Esophagus squamous epithelium (tissue), 5 donors: Measurements from ENCODE around the gene C2orf74. TPM values are rescaled to one million over a fixed set of nuclear protein-coding genes. Genes with fewer than 3 reads are reported as not detected.

Experiments used
- DNase-seq: peaks from one replicate; lab custom pipeline; 2025; lab: John Stamatoyannopoulos, UW
- H3K27ac ChIP-seq, 4 donors: fragments of 200-600 bp; sonication (generic); one replicate each; pipeline ENCODE4 v1.5.1; 2016 to 2019; ENCODE audit warnings: mild to moderate bottlenecking in 1 of 4
- H3K27me3 ChIP-seq, 4 donors: fragments of 200-600 bp; sonication (generic); 1 replicate in 3 of 4; 2 replicates in 1 of 4; pipeline versions ENCODE4 v1.5.1 to v1.6.0; 2017 to 2021; ENCODE audit warnings: antibody characterized with exemption in 1 of 4
- H3K36me3 ChIP-seq, 3 donors: fragments of 200-600 bp; sonication (generic); one replicate each; pipeline ENCODE4 v1.5.1; 2016 to 2019
- H3K4me1 ChIP-seq, 3 donors: fragments of 200-600 bp; sonication (generic); one replicate each; pipeline ENCODE4 v1.5.1; 2017 to 2019
- H3K4me3 ChIP-seq, 4 donors: fragments of 200-600 bp; sonication (generic); 1 replicate in 3 of 4; 2 replicates in 1 of 4; pipeline ENCODE4 v1.5.1; 2016 to 2019; ENCODE audit warnings: mild to moderate bottlenecking in 2 of 4, moderate library complexity in 1 of 4
- H3K9me3 ChIP-seq, 3 donors: fragments of 200-600 bp; sonication (generic); one replicate each; pipeline ENCODE4 v1.5.1; 2016 to 2019
- POLR2A ChIP-seq, 4 donors: fragments of 450-650 bp; IDR thresholded peaks; one replicate each; pipeline ENCODE4 v1.6.1; 2017; ENCODE audit warnings: antibody characterized with exemption in 4 of 4, mild to moderate bottlenecking in 4 of 4, moderate library complexity in 3 of 4
- WGBS, 2 donors: methylation state at CpG; one replicate each; pipeline ENCODE4 v1.1.5; 2018; 5-methylcytosine and 5-hydroxymethylcytosine counted together
- intact Hi-C: fragments of 100-400 bp; cut with DNase I; formaldehyde crosslinking; loops from one replicate; pipeline ENCODE4 v1.15.0; 2022
- total RNA-seq, 4 donors: library from RNA; depleted of rRNA; stranded (reverse); fragments of >200 nt; gene quantifications; one replicate each; pipeline ENCODE4 v1.1.0, GENCODE V29; 2016
- TF ChIP-seq, protein P1 (sequence below), 6 experiments: fragments of 450-650 bp in 4 of 6; fragments of 200-600 bp in 2 of 6; sonication (generic) in 2 of 6; IDR thresholded peaks; one replicate each; pipeline ENCODE4 v1.5.1; 2016 to 2019; ENCODE audit warnings: antibody characterized with exemption in 6 of 6, mild to moderate bottlenecking in 4 of 6, moderate library complexity in 4 of 6
- donor health status: DM: yes; HTN: yes; CAD: no.

Gene C2orf74
- total RNA-seq, 4 donors from 2014 or later: 3.2 to 15.1 (median 8.7) TPM

GRCh38 chr2:61172671-61173070, 10.7 kb downstream of the C2orf74 start:
- H3K4me3 ChIP-seq: no peak overlapping the region
- TF ChIP-seq, protein P1, sequence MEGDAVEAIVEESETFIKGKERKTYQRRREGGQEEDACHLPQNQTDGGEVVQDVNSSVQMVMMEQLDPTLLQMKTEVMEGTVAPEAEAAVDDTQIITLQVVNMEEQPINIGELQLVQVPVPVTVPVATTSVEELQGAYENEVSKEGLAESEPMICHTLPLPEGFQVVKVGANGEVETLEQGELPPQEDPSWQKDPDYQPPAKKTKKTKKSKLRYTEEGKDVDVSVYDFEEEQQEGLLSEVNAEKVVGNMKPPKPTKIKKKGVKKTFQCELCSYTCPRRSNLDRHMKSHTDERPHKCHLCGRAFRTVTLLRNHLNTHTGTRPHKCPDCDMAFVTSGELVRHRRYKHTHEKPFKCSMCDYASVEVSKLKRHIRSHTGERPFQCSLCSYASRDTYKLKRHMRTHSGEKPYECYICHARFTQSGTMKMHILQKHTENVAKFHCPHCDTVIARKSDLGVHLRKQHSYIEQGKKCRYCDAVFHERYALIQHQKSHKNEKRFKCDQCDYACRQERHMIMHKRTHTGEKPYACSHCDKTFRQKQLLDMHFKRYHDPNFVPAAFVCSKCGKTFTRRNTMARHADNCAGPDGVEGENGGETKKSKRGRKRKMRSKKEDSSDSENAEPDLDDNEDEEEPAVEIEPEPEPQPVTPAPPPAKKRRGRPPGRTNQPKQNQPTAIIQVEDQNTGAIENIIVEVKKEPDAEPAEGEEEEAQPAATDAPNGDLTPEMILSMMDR (IDR thresholded peaks at IDR 0.05): no peak
- TF ChIP-seq POLR2A (IDR thresholded peaks at IDR 0.05): no peak
- H3K36me3 ChIP-seq: no peaks in the 10 kb centered on the region
- no peaks in the 10 kb centered on the region for H3K27me3 ChIP-seq
- intact Hi-C loops: no loop called here
- H3K4me1 ChIP-seq: peaks cover 6 to 21% (median 6%) of the 10 kb centered on the region in 3 donors
- H3K9me3 ChIP-seq: no peaks in the 10 kb centered on the region
- DNase-seq: no peak
- 64 to 78% methylated on average over 1 of the region's 1 CpG for WGBS, 2 donors
- H3K27ac ChIP-seq: no peak overlapping the region

DNA sequence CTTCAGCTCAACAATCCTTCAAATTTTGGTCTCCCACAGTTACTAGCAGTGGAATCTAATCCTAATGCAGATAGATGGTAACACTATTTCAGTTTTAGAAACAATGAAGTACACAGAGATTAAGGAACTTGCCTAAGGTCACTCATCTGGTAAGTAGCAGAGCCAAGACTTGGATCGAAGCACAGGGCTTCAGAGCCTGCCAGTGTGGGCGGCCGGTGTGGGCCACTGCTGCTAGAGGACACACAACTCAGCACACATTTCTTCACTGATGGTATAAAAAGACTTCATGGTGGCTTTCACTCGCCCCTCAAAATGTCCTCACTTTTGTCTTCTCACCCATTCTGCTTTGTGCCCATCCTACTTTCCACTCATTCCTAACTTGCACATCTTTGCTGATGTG, 11.1 kb downstream of the C2orf74 start:
- Histone ChIP-seq H3K27ac (no peak overlapping the region), H3K9me3 (no peaks in the 10 kb centered on the region), H3K27me3 (no peaks in the 10 kb centered on the region), H3K4me1 (peaks cover 6 to 25% (median 8%) of the 10 kb centered on the region in 3 donors), H3K4me3 (no peak overlapping the region), H3K36me3 (no peaks in the 10 kb centered on the region)
- TF ChIP-seq POLR2A (IDR thresholded peaks at IDR 0.05): no peak
- TF ChIP-seq, protein P1 (IDR thresholded peaks at IDR 0.05): no peak
- 61 to 71% methylated on average over 4 of the region's 4 CpGs for WGBS, 2 donors
- intact Hi-C loops: no loop called here
- DNase-seq: no peak

DNA sequence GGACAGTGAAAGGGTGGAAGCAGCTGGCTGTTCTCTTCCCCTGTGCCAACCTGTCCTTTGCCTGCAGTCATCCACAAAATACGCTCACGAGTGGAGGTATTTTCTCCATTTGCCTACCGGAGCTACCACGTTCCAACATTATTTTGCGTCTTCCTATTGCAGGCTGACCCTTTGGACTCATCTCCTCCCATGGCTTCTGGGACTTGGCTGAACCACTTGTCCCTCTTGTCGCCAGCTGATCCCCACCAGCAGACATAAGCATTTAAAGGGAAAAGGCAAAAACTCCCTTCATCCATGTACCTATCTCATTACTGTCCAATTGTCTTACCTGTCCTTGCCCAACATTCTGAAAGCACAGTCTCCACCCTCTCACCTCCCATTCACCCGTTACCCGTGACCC, 13.0 kb downstream of the C2orf74 start:
- Histone ChIP-seq H3K27me3 (no peaks in the 10 kb centered on the region), H3K36me3 (peaks cover 0 to under 1% (median 0%) of the 10 kb centered on the region in 3 donors), H3K27ac (no peak overlapping the region), H3K9me3 (no peaks in the 10 kb centered on the region), H3K4me3 (no peak overlapping the region), H3K4me1 (peaks cover 25 to 44% (median 25%) of the 10 kb centered on the region in 3 donors)
- WGBS, 2 donors: 83 to 94% methylated on average over 8 of the region's 8 CpGs
- intact Hi-C loops: no loop called here
- DNase-seq: no peak
- TF ChIP-seq, protein P1 (IDR thresholded peaks at IDR 0.05): no peak
- no peak for TF ChIP-seq POLR2A (IDR thresholded peaks at IDR 0.05)

DNA sequence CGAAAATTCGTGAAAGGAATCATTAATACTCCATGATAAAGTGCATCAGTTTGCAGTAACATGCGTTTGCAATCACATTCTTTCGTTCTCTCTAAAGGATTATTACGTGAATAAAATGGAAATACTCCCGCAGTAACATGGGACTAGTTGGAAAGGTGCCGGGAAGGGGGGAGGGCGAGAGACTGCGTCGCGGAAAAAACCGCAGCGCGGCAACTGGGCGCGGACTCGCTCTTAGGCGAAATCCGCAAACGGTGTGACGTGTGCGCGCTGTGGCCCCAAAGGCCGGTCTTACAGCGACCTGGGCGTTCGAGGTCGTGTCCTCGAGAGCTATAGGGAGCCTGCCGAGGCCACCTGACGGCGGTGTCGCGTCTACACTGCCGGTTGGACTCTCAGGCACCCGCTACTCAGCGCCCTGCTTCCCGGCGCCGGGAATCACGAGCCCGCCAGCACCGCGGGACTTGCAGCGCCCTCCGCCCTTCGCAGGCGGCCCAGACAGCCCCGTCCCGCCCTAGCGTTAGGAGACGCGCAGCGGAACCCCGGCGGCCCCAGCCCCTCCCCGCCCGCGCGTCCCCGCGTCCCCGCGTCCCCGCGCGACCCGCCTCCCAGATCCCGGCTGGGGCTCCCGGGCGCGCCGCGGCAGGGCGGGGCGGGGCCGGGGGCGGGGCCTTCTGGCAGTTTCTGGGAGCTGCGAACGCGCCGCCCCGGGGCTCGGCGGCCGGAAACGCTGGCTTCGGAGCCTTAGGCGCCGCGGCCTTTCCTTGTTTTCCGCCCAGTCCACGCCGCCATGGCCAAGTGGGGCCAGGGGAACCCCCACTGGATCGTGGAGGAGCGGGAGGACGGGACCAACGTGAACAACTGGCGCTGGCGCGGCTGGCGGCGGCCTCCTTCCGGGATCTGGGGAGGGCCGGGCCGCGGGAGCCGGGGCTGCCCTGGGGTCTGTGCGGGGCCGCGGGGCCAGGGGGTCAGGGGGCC, 15.1 kb downstream of the C2orf74 start:
- H3K27ac ChIP-seq: peak overlapping the region; percentile 96 to 99 (median 98)
- DNase-seq: peak; percentile 51
- no peaks in the 10 kb centered on the region for H3K27me3 ChIP-seq
- intact Hi-C loops: no loop called here
- H3K4me3 ChIP-seq: peak overlapping the region; percentile 82 to 97 (median 94)
- TF ChIP-seq POLR2A (IDR thresholded peaks at IDR 0.05): peak in 3 of 4 donors; percentile 41 to 91 (median 90)
- TF ChIP-seq, protein P1 (IDR thresholded peaks at IDR 0.05): peak in 1 of 6 experiments; percentile 15
- H3K4me1 ChIP-seq: peaks cover 35 to 64% (median 43%) of the 10 kb centered on the region in 3 donors
- peaks cover 0 to 20% (median 0%) of the 10 kb centered on the region in 3 donors for H3K36me3 ChIP-seq
- no peaks in the 10 kb centered on the region for H3K9me3 ChIP-seq
- 0 to 1% methylated on average over 14 to 30 of the region's 111 CpGs for WGBS, 2 donors
